ENCODE measurements around the gene FAM229A. TPM values are rescaled to one million over a fixed set of nuclear protein-coding genes. Genes with fewer than 3 reads are reported as not detected.

Gene FAM229A
- total and polyA plus RNA-seq, 2 experiments from 2014 or later, result 3.6 to 4.2 TPM

- 0 out of 2 replicates have a peak, but pooled peaks cover 8% of the 10 kb centered on the region for H3K36me3 ChIP-seq (ENCODE audit: insufficient read depth)
- H3K27me3 ChIP-seq (ENCODE audit: insufficient read depth), result peaks cover 42% of the 10 kb centered on the region
- peak overlapping the region; percentile 82 for H3K4me2 ChIP-seq
- no peaks in the 10 kb centered on the region for H3K79me2 ChIP-seq (replicated peaks; ENCODE audit: insufficient read depth)
- no peak overlapping the region for H3K27ac ChIP-seq (ENCODE audit: low read depth)
- no peaks in the 10 kb centered on the region; the same call in 1 of the 3 replicates for H3K9me3 Mint-ChIP-seq
- peak; percentile 23; the same call in 1 of the 2 replicates for TF ChIP-seq POLR2AphosphoS5 (IDR thresholded peaks at IDR 0.05; ENCODE audit: low read depth)
- no peak for TF ChIP-seq ZNF114 (CRISPR knock-in tag; IDR thresholded peaks at IDR 0.05)
- TF ChIP-seq JUNB (IDR thresholded peaks at IDR 0.05; ENCODE audit: unreplicated experiment), result no peak
- no peak for TF ChIP-seq ZNF462 (CRISPR knock-in tag; IDR thresholded peaks at IDR 0.05)
- TF ChIP-seq CREB1 (CRISPR knock-in tag; IDR thresholded peaks at IDR 0.05; ENCODE audit: low read depth), result 0 out of 2 replicates have a peak, but pooled peaks have one; percentile 2
- TF ChIP-seq ZNF331 (CRISPR knock-in tag; IDR thresholded peaks at IDR 0.05; ENCODE audit: low read depth), result no peak
- peak; percentile 28 to 41; a peak in 2 of 4 replicates for TF ChIP-seq CTCF (conservative IDR thresholded peaks at IDR 0.05; ENCODE audit: low read depth in 2 of 2)
- no peak for TF ChIP-seq STAT1 (IDR thresholded peaks at IDR 0.05; ENCODE audit: unreplicated experiment)
- TF ChIP-seq REST (IDR thresholded peaks at IDR 0.05; ENCODE audit: unreplicated experiment), result no peak
- no peak for TF ChIP-seq EZH2phosphoT487 (IDR thresholded peaks at IDR 0.05; ENCODE audit: unreplicated experiment)
- H3K4me3 ChIP-seq, result peak overlapping the region; percentile 54
- peaks cover 25% of the 10 kb centered on the region for H3K36me3 Mint-ChIP-seq (ENCODE audit: low read depth)
- peaks cover 7% of the 10 kb centered on the region for H3K4me1 Mint-ChIP-seq
- H3K4me3 Mint-ChIP-seq, result peak overlapping the region; percentile 58
- ATAC-seq (peak; percentile 77), DNase-seq (ENCODE audit: low spot score) (peak; percentile 72)
- H3K27ac Mint-ChIP-seq, result no peak overlapping the region
- H4K20me1 ChIP-seq (replicated peaks; ENCODE audit: insufficient read depth), result no peaks in the 10 kb centered on the region; the same call in 1 of the 2 replicates
- H3K9me2 ChIP-seq (ENCODE audit: insufficient read depth), result no peaks in the 10 kb centered on the region
- H3F3A ChIP-seq (replicated peaks; ENCODE audit: low read depth), result peaks cover 13% of the 10 kb centered on the region; the same call in 1 of the 2 replicates
- H3K27me3 Mint-ChIP-seq (ENCODE audit: insufficient read depth, low read depth, poor library complexity), result peaks cover 29% of the 10 kb centered on the region
- H3K4me1 ChIP-seq (ENCODE audit: insufficient read depth), result no peaks in the 10 kb centered on the region; the same call in 1 of the 2 replicates
- peak overlapping the region; percentile 56; the same call in 1 of the 2 replicates for H2AFZ ChIP-seq
Observed at GRCh38 chr1:32361674-32362473, 411 bp downstream of the FAM229A start.

All from GM23338 (cell line).